Fibroblast of peridontal ligament (primary cell): ENCODE data around the gene DNAJB5.
"Not testable (repeated sequence)": the region's sequence is repeated elsewhere in the genome, so short reads cannot be mapped to it uniquely, and the experiment has no call there.

Experiments
- DNase-seq: peaks from one replicate; pipeline ENCODE4 v3.0.0-alpha.2; 2010; ENCODE audit errors: extremely low read depth

The DNAJB5 gene

GRCh38 chr9:34989003-34989945 is at the start of gene DNAJB5:
DNAJB5 (plus strand) TSS chr9:34989745; CDS start chr9:34990631, 886 bp downstream.
- peak; percentile 100 for DNase-seq

GRCh38 chr9:34939989-34940388 is 49.6 kb upstream of the DNAJB5 start:
- DNase-seq: not testable (repeated sequence)

- DNase-seq: no peak
Observed at GRCh38 chr9:34948451-34948850, 41.1 kb upstream of the DNAJB5 start.

- DNase-seq: no peak
Observed at GRCh38 chr9:34954225-34954624, 35.3 kb upstream of the DNAJB5 start.

GRCh38 chr9:34956066-34956465 is 33.5 kb upstream of the DNAJB5 start:
- DNase-seq: not testable (repeated sequence)

GRCh38 chr9:34956648-34957047 is 32.9 kb upstream of the DNAJB5 start:
- no peak for DNase-seq

GRCh38 chr9:34957492-34958410 is 31.8 kb upstream of the DNAJB5 start, which contains the start of gene PHF24:
PHF24 (plus strand) TSS chr9:34958285; CDS start chr9:34971299, 13,014 bp downstream.
- no peak for DNase-seq

- DNase-seq: no peak
Observed at GRCh38 chr9:34958411-34958982, 31.0 kb upstream of the DNAJB5 start.

- no peak for DNase-seq
Observed at GRCh38 chr9:34959461-34959860, 30.1 kb upstream of the DNAJB5 start.

- DNase-seq: peak; percentile 37
Observed at GRCh38 chr9:34961574-34962490, 27.7 kb upstream of the DNAJB5 start.

GRCh38 chr9:34962546-34962945 is 27.0 kb upstream of the DNAJB5 start:
- DNase-seq: no peak

GRCh38 chr9:34963552-34963951 is 26.0 kb upstream of the DNAJB5 start:
- no peak for DNase-seq

- DNase-seq: no peak
Observed at GRCh38 chr9:34964458-34964857, 25.1 kb upstream of the DNAJB5 start.

- DNase-seq: no peak
Observed at GRCh38 chr9:34971146-34971811, 18.3 kb upstream of the DNAJB5 start.

GRCh38 chr9:34974664-34975063 is 14.9 kb upstream of the DNAJB5 start:
- DNase-seq: no peak

GRCh38 chr9:34976441-34976840 is 13.1 kb upstream of the DNAJB5 start:
- DNase-seq: no peak

GRCh38 chr9:34976992-34977391 is 12.6 kb upstream of the DNAJB5 start:
- DNase-seq: no peak

- DNase-seq: no peak
Observed at GRCh38 chr9:34980181-34980761, 9.3 kb upstream of the DNAJB5 start.

- no peak for DNase-seq
Observed at GRCh38 chr9:34982361-34982760, 7.2 kb upstream of the DNAJB5 start.

GRCh38 chr9:34983209-34983608 is 6.3 kb upstream of the DNAJB5 start:
- no peak for DNase-seq
